Stimulated activated CD4-positive, alpha-beta T cell treated with anti-CD3 and anti-CD28 coated beads, Interleukin-2, amount 100 ng/mL, for 48 hours (primary cell): Measurements from ENCODE around the gene DHRS7B.
A peak's percentile ranks its signal among the peaks of the same experiment; 100 is the strongest.
"Not testable (repeated sequence)": the region's sequence is repeated elsewhere in the genome, so short reads cannot be mapped to it uniquely, and the experiment has no call there.

Experiments
- DNase-seq, 2 donors: peaks; one replicate each; pipeline ENCODE4 v3.0.0-alpha.2; 2020

DHRS7B gene

DNA sequence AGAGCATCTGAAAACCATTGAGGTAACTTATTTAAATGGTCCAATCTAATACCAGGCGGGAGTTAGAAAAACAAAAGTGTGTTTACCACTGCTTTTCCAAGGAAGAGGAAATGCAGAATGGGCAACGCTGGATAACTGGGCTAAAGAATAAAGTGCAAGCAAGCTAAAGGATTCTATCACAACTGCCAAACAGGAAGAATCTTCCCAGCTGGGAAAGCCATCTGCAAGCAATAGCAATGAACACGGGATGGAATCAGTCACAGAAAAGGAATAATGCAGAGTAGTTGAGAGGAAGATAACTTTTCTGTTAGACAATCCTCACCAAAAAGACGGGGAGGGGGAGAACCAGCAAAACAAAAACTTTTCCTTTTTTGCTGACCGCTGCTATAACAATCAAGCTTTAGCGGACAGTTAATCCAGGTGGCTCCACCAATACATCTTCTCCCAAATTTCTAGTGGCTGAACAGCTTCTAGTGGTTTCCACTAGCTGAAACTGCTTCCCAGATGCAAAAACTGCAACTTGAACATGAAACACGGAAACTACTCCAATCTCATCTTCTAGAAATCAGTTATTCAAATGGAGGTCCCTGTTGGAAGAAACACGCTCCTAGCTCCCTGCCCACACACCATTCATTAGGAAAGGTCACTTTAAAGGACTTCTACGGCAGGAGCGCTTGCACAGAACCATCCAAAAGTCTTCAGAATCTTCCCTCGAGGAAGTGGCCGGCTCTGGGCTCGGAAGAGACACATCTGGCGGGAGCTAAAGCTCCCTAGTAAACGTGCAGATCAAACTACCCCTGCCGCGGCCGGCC, 86.3 kb downstream of the DHRS7B start:
- DNase-seq = no peak

DNA sequence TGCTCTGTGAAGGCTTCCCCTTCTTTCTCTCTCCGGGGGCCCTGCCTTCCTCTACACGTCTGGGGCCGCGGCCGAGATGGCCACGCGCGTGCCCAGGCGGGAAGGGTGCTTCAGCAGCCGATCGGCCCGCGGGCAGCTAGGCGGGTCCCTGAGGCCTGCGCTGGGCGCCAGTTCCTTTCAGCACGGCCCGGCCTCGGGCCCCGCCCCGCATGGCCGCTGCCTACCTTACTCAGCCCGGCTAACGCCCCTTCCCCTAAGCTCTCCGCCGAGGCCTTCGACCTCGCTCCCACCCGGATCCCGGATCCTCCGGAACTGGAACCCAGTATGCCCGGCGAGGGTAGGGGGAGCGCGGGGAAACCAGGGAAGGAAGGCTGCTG, 86.9 kb downstream of the DHRS7B start:
- peak in 1 of 2 donors; percentile 18 for DNase-seq

- DNase-seq = peak; percentile 92 to 93
Measured at GRCh38 chr17:21214015-21214776, 87.4 kb downstream of the DHRS7B start, which contains the start of gene TMEM11. Gene TMEM11, minus strand, starts transcription at chr17:21214161. Its CDS starts 9 bp downstream, at chr17:21214152.

DNA sequence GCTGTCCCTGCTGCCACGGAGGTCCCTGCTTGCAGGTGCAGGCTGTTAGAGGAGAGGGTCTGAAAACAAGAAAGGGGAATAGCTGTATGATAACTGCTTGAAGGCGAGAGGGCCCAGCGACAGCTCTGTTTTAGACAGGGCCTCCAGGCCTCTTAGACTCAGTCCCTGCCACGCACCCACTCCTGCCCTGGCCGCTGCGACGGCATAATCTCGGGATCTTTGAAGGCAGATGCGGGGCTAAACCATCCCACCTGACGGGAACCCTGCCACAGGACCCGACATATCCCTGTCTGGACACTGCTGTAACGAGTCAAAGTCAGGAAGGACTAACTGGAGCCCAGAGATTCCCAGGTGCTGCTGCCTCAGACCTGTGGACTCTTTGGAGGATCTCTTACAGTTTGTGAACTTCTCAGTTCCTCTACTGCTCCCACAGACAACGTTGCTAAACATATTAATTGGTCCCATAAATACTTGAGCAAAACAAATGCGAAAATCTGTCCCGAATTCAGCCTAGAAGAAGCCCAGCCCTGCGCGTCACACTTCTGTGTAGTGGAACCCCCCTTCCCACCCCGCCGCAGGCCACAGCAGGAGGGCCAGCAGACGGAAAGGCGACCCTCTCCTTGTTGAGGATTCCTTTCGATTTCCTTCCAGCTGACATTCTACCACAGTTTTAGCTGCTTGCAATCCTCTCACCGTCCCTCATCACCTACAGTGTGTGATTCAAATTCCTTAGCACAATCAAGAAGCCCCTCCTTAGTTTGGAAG, 88.2 kb downstream of the DHRS7B start:
- no peak for DNase-seq

DNA sequence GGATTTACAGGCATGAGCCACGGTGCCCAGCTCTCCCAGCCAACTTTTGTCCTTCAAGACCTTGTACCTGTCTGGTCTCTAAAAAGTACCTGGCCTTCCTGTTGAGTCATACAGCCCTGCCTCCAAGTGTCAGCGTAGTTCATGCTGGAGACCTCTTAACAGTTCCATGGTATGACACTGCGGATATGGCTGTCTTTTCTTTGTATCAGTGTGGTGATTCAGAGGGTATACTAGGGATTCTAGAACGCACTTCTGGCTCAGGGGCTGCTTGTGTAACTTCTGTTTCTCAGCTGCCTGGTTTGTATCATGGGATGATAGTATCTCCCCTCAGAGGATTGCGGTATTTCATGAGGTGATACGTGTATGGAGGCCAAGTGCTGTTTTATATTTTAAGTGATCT, 89.2 kb downstream of the DHRS7B start:
- no peak for DNase-seq

- no peak for DNase-seq
Measured at GRCh38 chr17:21217346-21217745, 90.6 kb downstream of the DHRS7B start.

GRCh38 chr17:21218101-21218500, 91.3 kb downstream of the DHRS7B start:
- peak; percentile 29 to 35 for DNase-seq

DNA sequence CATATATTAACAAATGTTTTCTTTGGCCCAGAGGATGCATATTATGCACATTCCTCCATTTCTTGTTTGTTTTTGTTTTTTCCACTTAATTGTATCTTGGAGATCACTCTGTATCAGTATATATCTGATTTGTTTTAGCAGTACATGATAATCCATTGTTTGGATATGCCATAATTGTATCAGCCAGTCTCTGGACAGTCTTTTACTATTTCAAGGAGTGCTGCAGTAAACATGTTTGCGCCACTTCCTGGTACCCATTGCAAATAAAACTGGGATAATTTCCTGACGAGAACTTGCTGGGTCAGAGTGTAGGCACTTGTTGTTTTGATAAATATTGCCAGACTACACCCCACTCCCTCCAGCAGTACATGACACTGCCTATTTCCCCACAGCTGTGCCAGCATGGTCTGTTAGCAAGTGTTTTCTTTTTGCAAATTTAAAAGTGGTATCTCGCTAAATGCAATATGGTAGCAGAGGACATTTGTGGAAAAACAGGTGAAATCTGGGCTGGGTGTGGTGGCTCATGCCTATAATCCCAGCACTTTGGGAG, 92.1 kb downstream of the DHRS7B start:
- no peak for DNase-seq

DNA sequence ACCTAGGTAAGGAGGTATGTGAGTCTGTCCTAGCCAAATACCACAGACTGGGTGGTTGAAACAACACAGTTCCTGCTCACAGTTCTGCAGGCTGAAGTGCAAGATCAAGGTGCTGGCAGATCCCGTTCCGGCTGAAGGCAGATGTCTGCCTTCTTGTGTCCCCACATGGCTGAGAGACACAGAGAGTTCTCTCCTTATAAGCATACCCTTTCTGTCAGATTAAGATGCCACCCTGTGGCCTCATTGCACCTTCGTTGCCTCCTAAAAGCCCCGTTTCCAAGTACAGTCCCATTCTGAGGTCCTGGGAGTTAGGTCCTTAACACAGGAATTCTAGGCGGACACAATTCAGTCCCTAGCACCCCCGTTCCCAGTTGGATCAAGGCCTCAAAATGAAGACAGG, 96.3 kb downstream of the DHRS7B start:
- DNase-seq = no peak

GRCh38 chr17:21227277-21227676, 100.5 kb downstream of the DHRS7B start:
- DNase-seq = not testable (repeated sequence)

DNA sequence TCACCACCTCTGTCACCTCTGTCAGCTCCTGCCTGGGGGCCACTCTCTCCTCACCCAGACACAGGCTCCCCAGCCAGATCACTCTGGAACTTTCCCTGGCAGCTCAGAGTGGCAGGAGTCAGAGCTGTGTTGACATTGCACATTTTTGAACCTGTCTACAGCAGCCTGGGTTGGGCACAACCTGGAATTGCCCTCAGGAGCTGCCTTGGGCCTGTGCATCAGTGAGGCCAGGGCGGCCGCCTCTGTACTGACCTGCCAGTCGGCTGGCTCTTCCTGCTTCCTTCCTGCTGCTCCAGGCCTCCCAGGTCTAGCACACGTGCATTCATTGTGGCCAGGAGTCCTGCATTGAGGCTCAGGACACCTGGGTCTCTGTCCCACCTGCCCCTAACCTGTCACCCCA, 101.3 kb downstream of the DHRS7B start:
- no peak for DNase-seq

GRCh38 chr17:21228845-21229244, 102.1 kb downstream of the DHRS7B start:
- DNase-seq = no peak

DNA sequence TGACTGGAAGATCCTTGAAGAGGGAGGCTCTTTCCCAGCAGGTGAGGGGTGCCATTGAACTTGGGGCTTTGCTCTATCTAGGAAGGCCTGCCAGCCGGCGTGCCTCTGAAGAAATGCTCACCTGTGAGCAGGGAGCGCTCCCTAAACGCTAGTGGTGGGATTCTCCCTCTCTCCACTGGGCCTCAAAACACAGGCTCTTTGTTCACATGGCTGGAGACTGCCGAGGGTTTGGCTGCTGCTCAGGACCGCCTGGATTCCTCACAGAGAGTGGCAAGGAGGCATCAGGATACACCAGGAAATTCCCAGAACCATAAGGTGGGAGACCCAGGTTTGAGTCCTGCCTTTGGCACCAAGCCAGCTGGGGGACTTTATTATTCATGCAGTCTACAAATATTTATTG, 104.8 kb downstream of the DHRS7B start:
- no peak for DNase-seq

DNA sequence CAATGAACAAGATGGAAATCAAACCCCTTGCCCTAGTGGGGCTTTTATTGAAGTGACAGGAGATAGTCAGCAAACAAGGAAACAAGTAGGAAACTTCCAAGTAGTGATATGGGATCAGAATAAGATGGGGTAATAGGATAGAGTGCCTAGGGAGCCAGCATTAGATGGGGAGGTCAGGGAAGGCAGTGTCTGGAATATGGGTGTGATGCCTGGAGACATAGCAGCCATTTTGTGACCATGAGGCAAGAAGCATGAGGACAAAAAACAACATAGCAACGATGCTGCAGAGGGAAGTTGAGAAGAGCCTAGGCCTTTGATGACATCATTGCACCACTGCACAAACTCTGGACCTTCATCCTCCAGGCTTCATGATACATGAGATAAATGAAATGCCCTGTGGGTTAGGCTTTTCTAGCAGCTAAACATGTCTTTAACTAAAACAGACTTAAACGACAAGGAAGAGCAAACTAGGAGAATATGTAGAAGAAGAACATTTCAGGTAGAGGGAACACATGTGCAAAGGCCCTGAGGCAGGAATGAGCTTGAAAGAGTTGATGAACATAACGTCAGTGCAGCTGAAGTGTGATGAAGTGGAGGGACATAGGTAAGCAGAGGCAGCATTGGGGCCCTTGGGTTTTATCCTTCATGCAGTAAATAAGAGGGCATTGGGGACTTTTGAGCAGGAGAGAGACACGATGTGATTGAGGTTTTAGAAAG, 105.4 kb downstream of the DHRS7B start:
- no peak for DNase-seq

- DNase-seq = no peak
Measured at GRCh38 chr17:21233581-21234347, 107.0 kb downstream of the DHRS7B start.

- no peak for DNase-seq
Measured at GRCh38 chr17:21235921-21236320, 109.2 kb downstream of the DHRS7B start.

- DNase-seq = no peak
Measured at GRCh38 chr17:21239680-21240368, 113.1 kb downstream of the DHRS7B start.

- DNase-seq = no peak
Measured at GRCh38 chr17:21240369-21241055, 113.7 kb downstream of the DHRS7B start.
